ENCODE results near the gene PKD2.

GRCh38 chr4:88109123-88109881, 101.9 kb downstream of the PKD2 start:
- TF ChIP-seq CTCF (IDR thresholded peaks at IDR 0.05; ENCODE audit: poor library complexity), result no peak
- no peak for TF ChIP-seq EZH2phosphoT487 (IDR thresholded peaks at IDR 0.05; ENCODE audit: low read depth, severe bottlenecking, unreplicated experiment)
- no peak for TF ChIP-seq EZH2 (IDR thresholded peaks at IDR 0.05; ENCODE audit: borderline replicate concordance)

Measured in hepatocyte (in vitro differentiated cells).